Measurements from ENCODE around the gene UQCRC2.
A peak's percentile ranks its signal among the peaks of the same experiment; 100 is the strongest.

Gene UQCRC2

DNA sequence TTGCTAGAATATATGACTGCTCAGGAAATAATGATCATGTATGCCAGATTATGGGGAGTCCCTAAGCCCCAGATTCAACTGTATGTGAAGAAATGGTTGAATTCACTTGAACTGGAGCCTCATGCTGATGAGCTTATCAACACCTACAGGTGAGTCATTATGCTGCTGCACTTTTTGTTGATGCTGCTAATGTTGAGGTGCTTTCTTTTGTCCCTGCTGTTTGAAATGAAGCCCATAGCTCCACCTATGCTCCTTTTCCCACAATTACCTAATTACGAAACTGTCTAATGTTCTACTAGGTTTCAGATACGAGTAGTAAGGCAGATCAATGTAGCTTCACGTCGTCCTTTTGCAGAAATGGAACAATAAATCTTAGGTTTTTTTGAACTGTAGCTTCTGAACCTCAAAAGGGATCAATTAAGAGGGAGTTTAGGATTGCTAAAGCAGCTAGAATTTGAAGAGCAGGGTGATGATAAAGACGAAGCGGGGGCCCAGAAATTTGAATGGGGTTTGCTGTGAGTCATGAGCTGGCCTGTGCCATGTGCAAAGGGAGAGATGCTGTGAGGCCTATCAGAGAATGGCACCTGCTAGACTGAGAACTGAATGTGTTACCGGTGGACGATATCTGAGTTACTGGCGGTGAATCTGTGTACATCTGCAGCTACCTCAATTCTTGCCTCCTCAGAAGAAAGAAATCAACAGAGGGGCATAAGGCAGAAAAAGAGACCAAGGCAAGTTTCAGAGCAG, 6.1 kb upstream of the UQCRC2 start:
- H3K4me3 ChIP-seq (ENCODE audit: low read length), result no peak overlapping the region
- no peak for TF ChIP-seq EZH2phosphoT487 (IDR thresholded peaks at IDR 0.05; ENCODE audit: borderline replicate concordance, low read length)
- TF ChIP-seq, protein P1, sequence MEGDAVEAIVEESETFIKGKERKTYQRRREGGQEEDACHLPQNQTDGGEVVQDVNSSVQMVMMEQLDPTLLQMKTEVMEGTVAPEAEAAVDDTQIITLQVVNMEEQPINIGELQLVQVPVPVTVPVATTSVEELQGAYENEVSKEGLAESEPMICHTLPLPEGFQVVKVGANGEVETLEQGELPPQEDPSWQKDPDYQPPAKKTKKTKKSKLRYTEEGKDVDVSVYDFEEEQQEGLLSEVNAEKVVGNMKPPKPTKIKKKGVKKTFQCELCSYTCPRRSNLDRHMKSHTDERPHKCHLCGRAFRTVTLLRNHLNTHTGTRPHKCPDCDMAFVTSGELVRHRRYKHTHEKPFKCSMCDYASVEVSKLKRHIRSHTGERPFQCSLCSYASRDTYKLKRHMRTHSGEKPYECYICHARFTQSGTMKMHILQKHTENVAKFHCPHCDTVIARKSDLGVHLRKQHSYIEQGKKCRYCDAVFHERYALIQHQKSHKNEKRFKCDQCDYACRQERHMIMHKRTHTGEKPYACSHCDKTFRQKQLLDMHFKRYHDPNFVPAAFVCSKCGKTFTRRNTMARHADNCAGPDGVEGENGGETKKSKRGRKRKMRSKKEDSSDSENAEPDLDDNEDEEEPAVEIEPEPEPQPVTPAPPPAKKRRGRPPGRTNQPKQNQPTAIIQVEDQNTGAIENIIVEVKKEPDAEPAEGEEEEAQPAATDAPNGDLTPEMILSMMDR (IDR thresholded peaks at IDR 0.05; ENCODE audit: low read depth, low read length, poor library complexity, severe bottlenecking), result no peak

DNA sequence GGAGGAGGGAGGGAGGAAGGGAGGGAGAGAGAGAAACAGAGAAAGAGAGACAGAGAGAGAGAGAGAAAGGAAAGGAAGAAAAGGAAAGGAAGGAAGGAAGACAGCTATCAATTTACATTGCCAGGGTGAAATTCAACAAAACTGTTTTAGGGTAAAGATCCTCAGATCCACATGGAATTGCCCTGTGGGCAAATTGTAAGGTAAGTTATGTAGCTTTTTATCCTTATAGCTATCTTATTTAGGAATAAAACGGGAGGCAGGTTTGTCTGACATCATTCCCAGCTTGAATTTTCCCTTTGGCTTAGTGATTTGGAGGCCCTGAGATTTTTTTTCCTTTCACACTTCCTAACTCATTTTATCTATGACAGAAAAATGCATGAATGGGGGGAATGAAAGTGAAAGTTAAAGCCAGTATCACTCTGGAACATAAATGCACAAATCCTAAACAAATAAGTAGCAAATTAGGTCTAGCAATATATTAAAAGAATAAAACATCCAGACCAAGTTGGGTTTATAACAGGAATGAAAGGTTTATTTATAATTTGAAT, 3.4 kb upstream of the UQCRC2 start:
- no peaks in the 10 kb centered on the region for H3K9me3 ChIP-seq (ENCODE audit: control insufficient read depth, insufficient read depth, low read length)
- no peak overlapping the region for H3K27ac ChIP-seq (ENCODE audit: low read depth, low read length)
- peaks cover 3% of the 10 kb centered on the region for H3F3A ChIP-seq (ENCODE audit: control insufficient read depth, insufficient read depth)
- peaks cover 42% of the 10 kb centered on the region for H3K4me1 ChIP-seq (ENCODE audit: control insufficient read depth, low read length)
- peaks cover 7% of the 10 kb centered on the region for H4K20me1 ChIP-seq (ENCODE audit: control insufficient read depth, insufficient read depth, low read depth, low read length)
- no peak overlapping the region for H3K4me2 ChIP-seq (ENCODE audit: low read length)
- H3K4me3 ChIP-seq (ENCODE audit: low read length), result no peak overlapping the region
- no peak for TF ChIP-seq EZH2phosphoT487 (IDR thresholded peaks at IDR 0.05; ENCODE audit: borderline replicate concordance, low read length)
- TF ChIP-seq, protein P1 (IDR thresholded peaks at IDR 0.05; ENCODE audit: low read depth, low read length, poor library complexity, severe bottlenecking), result no peak
- peaks cover 13% of the 10 kb centered on the region for H3K36me3 ChIP-seq (ENCODE audit: control insufficient read depth, low read length)
- no peaks in the 10 kb centered on the region for H3K9me2 ChIP-seq (replicated peaks; ENCODE audit: control insufficient read depth, low read length)
- peaks cover 49% of the 10 kb centered on the region for H3K79me2 ChIP-seq (ENCODE audit: control insufficient read depth, low read length)
- H3K27me3 ChIP-seq (ENCODE audit: control insufficient read depth, low read length), result no peaks in the 10 kb centered on the region

More for the DNA sequence above, 6.1 kb upstream of the UQCRC2 start:
- Histone ChIP-seq H3K4me2 (ENCODE audit: low read length) (no peak overlapping the region), H3K27ac (ENCODE audit: low read depth, low read length) (no peak overlapping the region), H3K9me2 (replicated peaks; ENCODE audit: control insufficient read depth, low read length) (no peaks in the 10 kb centered on the region), H3K9me3 (ENCODE audit: control insufficient read depth, insufficient read depth, low read length) (no peaks in the 10 kb centered on the region), H3K27me3 (ENCODE audit: control insufficient read depth, low read length) (no peaks in the 10 kb centered on the region), H4K20me1 (ENCODE audit: control insufficient read depth, insufficient read depth, low read depth, low read length) (peaks cover 4% of the 10 kb centered on the region), H3K79me2 (ENCODE audit: control insufficient read depth, low read length) (peaks cover 22% of the 10 kb centered on the region), H3F3A (ENCODE audit: control insufficient read depth, insufficient read depth) (peaks cover 6% of the 10 kb centered on the region), H3K36me3 (ENCODE audit: control insufficient read depth, low read length) (peaks cover 3% of the 10 kb centered on the region; the same call in 1 of the 2 replicates), H3K4me1 (ENCODE audit: control insufficient read depth, low read length) (peaks cover 31% of the 10 kb centered on the region)

DNA sequence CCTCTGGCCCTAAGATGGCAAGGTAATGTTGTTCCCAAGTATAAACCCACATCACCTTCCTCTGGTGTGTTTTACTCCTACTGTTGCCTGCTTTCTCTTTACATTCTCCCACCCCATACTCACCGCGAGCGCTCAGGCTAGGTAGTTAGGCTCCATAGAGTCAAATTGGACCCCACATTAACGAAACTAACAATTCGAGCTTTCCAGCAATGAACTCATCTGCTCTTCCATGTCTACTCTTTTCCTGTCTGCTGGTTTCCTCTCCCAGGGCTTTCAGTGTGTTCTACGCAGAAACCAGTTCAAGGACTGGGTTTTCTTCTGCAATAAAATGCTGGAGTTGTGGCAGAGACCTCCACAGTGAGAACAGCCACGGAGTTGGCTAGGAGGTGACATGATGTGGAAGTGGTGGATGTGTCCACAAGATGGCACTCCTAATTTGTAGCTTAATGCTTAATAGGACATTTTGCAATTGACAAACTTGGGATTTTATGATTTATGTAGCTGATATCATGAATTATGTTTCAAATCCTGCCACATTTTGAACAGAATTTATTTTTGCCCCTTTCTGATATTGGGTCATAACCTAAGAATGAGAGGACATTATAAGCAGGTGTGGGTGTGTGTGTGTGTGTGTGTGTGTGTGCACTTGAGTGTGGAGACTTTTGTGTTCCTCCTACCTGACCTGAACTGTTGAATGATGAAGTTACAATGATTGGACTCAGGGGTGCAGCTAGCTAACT, 2.2 kb upstream of the UQCRC2 start:
- Histone ChIP-seq H3K27ac (ENCODE audit: low read depth, low read length) (no peak overlapping the region), H3K4me3 (ENCODE audit: low read length) (no peak overlapping the region), H3K79me2 (ENCODE audit: control insufficient read depth, low read length) (peaks cover 61% of the 10 kb centered on the region), H3K9me2 (replicated peaks; ENCODE audit: control insufficient read depth, low read length) (no peaks in the 10 kb centered on the region), H3K27me3 (ENCODE audit: control insufficient read depth, low read length) (no peaks in the 10 kb centered on the region), H3K4me1 (ENCODE audit: control insufficient read depth, low read length) (peaks cover 47% of the 10 kb centered on the region), H3F3A (ENCODE audit: control insufficient read depth, insufficient read depth) (no peaks in the 10 kb centered on the region), H3K36me3 (ENCODE audit: control insufficient read depth, low read length) (peaks cover 22% of the 10 kb centered on the region), H4K20me1 (ENCODE audit: control insufficient read depth, insufficient read depth, low read depth, low read length) (peaks cover 7% of the 10 kb centered on the region), H3K9me3 (ENCODE audit: control insufficient read depth, insufficient read depth, low read length) (no peaks in the 10 kb centered on the region), H3K4me2 (ENCODE audit: low read length) (0 out of 2 replicates have a peak overlapping the region, but pooled peaks have one; percentile 96)
- no peak for TF ChIP-seq EZH2phosphoT487 (IDR thresholded peaks at IDR 0.05; ENCODE audit: borderline replicate concordance, low read length)
- TF ChIP-seq, protein P1 (IDR thresholded peaks at IDR 0.05; ENCODE audit: low read depth, low read length, poor library complexity, severe bottlenecking), result peak; percentile 77
